ENCODE measurements around the gene IFNAR1. TPM values are rescaled to one million over a fixed set of nuclear protein-coding genes. Genes with fewer than 3 reads are reported as not detected.

IFNAR1 gene
- total and polyA plus RNA-seq, 2 of the 8 experiments (the other 6 are each of a cell fraction or from before 2014, with no cell fraction given) = 3.1 to 17.1 TPM

GRCh38 chr21:33286600-33287456 is 37.9 kb upstream of the IFNAR1 start:
- no peak overlapping the region for H2BK5ac ChIP-seq (ENCODE audit: low read depth, low read length)
- ChIA-PET CTCF (ENCODE audit: partially characterized antibody) (interaction anchor here (0.6 to 1.5 kb wide), 6 partner anchors 8 to 111 kb away, joined by 3 to 4 read pairs (median 4); partner anchors contain the start of gene IL10RB), POLR2A (ENCODE audit: partially characterized antibody) (no interaction called here)
- H3K27me3 ChIP-seq (replicated peaks in 1 of 4; ENCODE audit: control insufficient read depth in 3 of 4, extremely low read depth in 1 of 4, insufficient read depth in 3 of 4, low read length in 3 of 4) = no peaks in the 10 kb centered on the region
- H2AK5ac ChIP-seq (ENCODE audit: low read depth, low read length) = no peak overlapping the region
- peaks cover 0 to 1% of the 10 kb centered on the region in 2 experiments for H4K20me1 ChIP-seq (replicated peaks in 1 of 2; ENCODE audit: control insufficient read depth in 1 of 2, insufficient read depth in 2 of 2, low read length in 2 of 2)
- 89 to 100% methylated on average over 1 to 15 of the region's 15 CpGs for WGBS, 2 experiments (ENCODE audit: extremely low coverage in 1 of 2, insufficient coverage in 1 of 2, insufficient read length in 1 of 2, insufficient replicate concordance in 2 of 2, low coverage in 1 of 2, low lambda C conversion rate in 2 of 2, missing lambda C conversion rate in 1 of 2)
- no peak overlapping the region for H3K4me2 ChIP-seq (ENCODE audit: insufficient read depth in 1 of 2, low read depth in 2 of 2, low read length in 2 of 2)
- no peaks in the 10 kb centered on the region for H3K9me3 ChIP-seq (ENCODE audit: insufficient read depth in 2 of 2, low read depth in 1 of 2, low read length in 1 of 2)
- no peak overlapping the region for H2BK12ac ChIP-seq (ENCODE audit: low read depth, low read length)
- no peak overlapping the region for H3K18ac ChIP-seq (ENCODE audit: extremely low read depth, low read length)
- no peak overlapping the region for H4K8ac ChIP-seq (ENCODE audit: extremely low read depth, insufficient read depth, low read length)
- H3K36me3 ChIP-seq (ENCODE audit: control insufficient read depth in 2 of 4, insufficient read depth in 4 of 4, low read length in 3 of 4) = no peaks in the 10 kb centered on the region
- no peak overlapping the region for H2BK15ac ChIP-seq (ENCODE audit: low read length)
- H4K5ac ChIP-seq (ENCODE audit: insufficient read length, low read depth, low read length) = no peak overlapping the region
- H3K4me3 ChIP-seq (ENCODE audit: extremely low read depth in 1 of 4, insufficient read depth in 2 of 4, low read depth in 3 of 4, low read length in 4 of 4) = no peak overlapping the region
- no peak overlapping the region for H3K27ac ChIP-seq (ENCODE audit: low read depth, low read length)
- H3K79me1 ChIP-seq (ENCODE audit: low read depth, low read length) = no peaks in the 10 kb centered on the region
- H3K9ac ChIP-seq (replicated peaks in 1 of 4; ENCODE audit: extremely low read depth in 1 of 4, low read depth in 3 of 4, low read length in 3 of 4) = no peak overlapping the region
- no peaks in the 10 kb centered on the region for H3K4me1 ChIP-seq (replicated peaks in 1 of 4; ENCODE audit: control insufficient read depth in 3 of 4, insufficient read depth in 4 of 4, low read length in 3 of 4)
- DNase-seq (ENCODE audit: low read depth in 1 of 2, low spot score in 2 of 2) = no peak
- no peak overlapping the region for H3K56ac ChIP-seq (replicated peaks; ENCODE audit: insufficient read length, low read depth, low read length)
- H2BK120ac ChIP-seq (replicated peaks; ENCODE audit: low read depth, low read length) = no peak overlapping the region
- H2AFZ ChIP-seq (ENCODE audit: low read length) = no peak overlapping the region
- no peak overlapping the region for H4K91ac ChIP-seq (replicated peaks; ENCODE audit: insufficient read length, low read length)
- no peaks in the 10 kb centered on the region for H3K79me2 ChIP-seq (ENCODE audit: control insufficient read depth in 1 of 2, insufficient read depth in 2 of 2, low read length in 2 of 2)
- FAIRE-seq = no peak
- H3K4ac ChIP-seq (replicated peaks; ENCODE audit: insufficient read length, low read depth, low read length) = no peak overlapping the region
- H2BK20ac ChIP-seq (ENCODE audit: low read length) = no peak overlapping the region
- H3K23me2 ChIP-seq (ENCODE audit: low read depth, low read length) = no peaks in the 10 kb centered on the region
- H3K23ac ChIP-seq (ENCODE audit: insufficient read length) = no peak overlapping the region
- H3K14ac ChIP-seq (ENCODE audit: insufficient read length) = no peak overlapping the region
- TF ChIP-seq E2F6 (IDR thresholded peaks at IDR 0.05) = no peak
- TF ChIP-seq CEBPB (IDR thresholded peaks at IDR 0.05; ENCODE audit: low read depth, low read length) = no peak
- TF ChIP-seq CBX5 (IDR thresholded peaks at IDR 0.05; ENCODE audit: low read depth, low read length) = no peak
- no peak for TF ChIP-seq ATF2 (IDR thresholded peaks at IDR 0.05; ENCODE audit: low read length)
- TF ChIP-seq ZNF274 (IDR thresholded peaks at IDR 0.05; ENCODE audit: borderline replicate concordance, extremely low read depth, low read length) = no peak
- no peak for TF ChIP-seq CTBP2 (IDR thresholded peaks at IDR 0.05; ENCODE audit: borderline replicate concordance, insufficient read depth, insufficient read length, low read length)
- no peak for TF ChIP-seq GTF2F1 (IDR thresholded peaks at IDR 0.05; ENCODE audit: borderline replicate concordance, low read depth, low read length)
- no peak for TF ChIP-seq BRCA1 (IDR thresholded peaks at IDR 0.05; ENCODE audit: low read depth, low read length)
- TF ChIP-seq FOSL1 (IDR thresholded peaks at IDR 0.05; ENCODE audit: insufficient read depth, low read depth, low read length) = no peak
- no peak for TF ChIP-seq JUN (IDR thresholded peaks at IDR 0.05; ENCODE audit: low read depth, low read length)
